GM12878 (cell line): ENCODE measurements around the gene HSCB.

Source experiments
- CTCF ChIP-seq, 3 experiments: IDR thresholded peaks in 2 of 3; conservative IDR thresholded peaks in 1 of 3; 2 replicates each; pipeline ENCODE4 v1.5.1; 2011; ENCODE audit warnings: low read depth in 3 of 3, low read length in 3 of 3, mild to moderate bottlenecking in 3 of 3, control low read depth in 2 of 3, moderate library complexity in 2 of 3, inconsistent platforms in 1 of 3, mixed read lengths in 1 of 3; ENCODE audit not compliant: control insufficient read depth in 2 of 3, insufficient read depth in 1 of 3; ENCODE audit errors: extremely low read depth in 1 of 3
- ESRRA ChIP-seq: IDR thresholded peaks from 2 replicates; pipeline ENCODE4 v1.6.1; 2012; ENCODE audit warnings: mild to moderate bottlenecking, low read length, improper control_type of control experiment
- FOXM1 ChIP-seq: IDR thresholded peaks from 2 replicates; pipeline ENCODE4 v1.6.1; 2012; ENCODE audit warnings: low read depth, mild to moderate bottlenecking, inconsistent platforms, low read length, moderate library complexity
- POLR2A ChIP-seq: IDR thresholded peaks from 2 replicates; pipeline ENCODE4 v1.6.1; 2011; ENCODE audit warnings: low read depth, mild to moderate bottlenecking, low read length
- RCOR1 ChIP-seq: conservative IDR thresholded peaks from 2 replicates; pipeline ENCODE4 v1.6.1; 2012; ENCODE audit warnings: low read depth, low read length, improper control_type of control experiment
- SIX5 ChIP-seq: IDR thresholded peaks from 2 replicates; pipeline ENCODE4 v1.6.1; 2011; ENCODE audit warnings: mild to moderate bottlenecking, low read depth, low read length, moderate library complexity; ENCODE audit not compliant: severe bottlenecking
- TAF1 ChIP-seq: IDR thresholded peaks from 2 replicates; pipeline ENCODE4 v1.6.1; 2011; ENCODE audit warnings: mild to moderate bottlenecking, low read depth, low read length, borderline replicate concordance
- ZNF207 ChIP-seq: fragments of 450-650 bp; IDR thresholded peaks from 2 replicates; pipeline ENCODE4 v1.6.1; 2014; ENCODE audit warnings: antibody characterized with exemption, mild to moderate bottlenecking, borderline replicate concordance
- ZNF384 ChIP-seq: IDR thresholded peaks from 2 replicates; pipeline ENCODE4 v1.6.1; 2012; ENCODE audit warnings: low read depth, mild to moderate bottlenecking, low read length, improper control_type of control experiment, borderline replicate concordance
- TF ChIP-seq, protein P1 (sequence below): fragments of 450-650 bp; IDR thresholded peaks from 2 replicates; pipeline ENCODE4 v1.6.1; 2016; ENCODE audit warnings: mild to moderate bottlenecking
- TF ChIP-seq, protein P2 (sequence below): IDR thresholded peaks from 2 replicates; pipeline ENCODE4 v1.6.1; 2011; ENCODE audit warnings: borderline replicate concordance, low read depth, mild to moderate bottlenecking, moderate library complexity, mixed read lengths, low read length; ENCODE audit not compliant: insufficient read depth; ENCODE audit errors: extremely low read length

- TF ChIP-seq TAF1 (no peak; the same call in 1 of the 2 replicates), FOXM1 (no peak), ZNF207 (no peak), POLR2A (no peak), RCOR1 (no peak), ESRRA (no peak), CTCF (IDR thresholded peaks at IDR 0.05 in 2 of 3, conservative IDR thresholded peaks at IDR 0.05 in 1 of 3; ENCODE audit: control insufficient read depth in 2 of 3, extremely low read depth in 1 of 3, insufficient read depth in 1 of 3, low read depth in 3 of 3, low read length in 3 of 3) (no peak), ZNF384 (no peak), SIX5 (no peak)
- TF ChIP-seq, protein P1, sequence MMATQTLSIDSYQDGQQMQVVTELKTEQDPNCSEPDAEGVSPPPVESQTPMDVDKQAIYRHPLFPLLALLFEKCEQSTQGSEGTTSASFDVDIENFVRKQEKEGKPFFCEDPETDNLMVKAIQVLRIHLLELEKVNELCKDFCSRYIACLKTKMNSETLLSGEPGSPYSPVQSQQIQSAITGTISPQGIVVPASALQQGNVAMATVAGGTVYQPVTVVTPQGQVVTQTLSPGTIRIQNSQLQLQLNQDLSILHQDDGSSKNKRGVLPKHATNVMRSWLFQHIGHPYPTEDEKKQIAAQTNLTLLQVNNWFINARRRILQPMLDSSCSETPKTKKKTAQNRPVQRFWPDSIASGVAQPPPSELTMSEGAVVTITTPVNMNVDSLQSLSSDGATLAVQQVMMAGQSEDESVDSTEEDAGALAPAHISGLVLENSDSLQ, result no peak
- TF ChIP-seq, protein P2, sequence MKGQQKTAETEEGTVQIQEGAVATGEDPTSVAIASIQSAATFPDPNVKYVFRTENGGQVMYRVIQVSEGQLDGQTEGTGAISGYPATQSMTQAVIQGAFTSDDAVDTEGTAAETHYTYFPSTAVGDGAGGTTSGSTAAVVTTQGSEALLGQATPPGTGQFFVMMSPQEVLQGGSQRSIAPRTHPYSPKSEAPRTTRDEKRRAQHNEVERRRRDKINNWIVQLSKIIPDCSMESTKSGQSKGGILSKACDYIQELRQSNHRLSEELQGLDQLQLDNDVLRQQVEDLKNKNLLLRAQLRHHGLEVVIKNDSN, result no peak
Observed at GRCh38 chr22:28741200-28741784, 547 bp upstream of the HSCB start.
